CD4-positive, alpha-beta T cell treated with Interleukin-2 at 100 ng/mL for 4 hours (primary cell): Measurements from ENCODE around the gene GSTT4.
"Not testable (repeated sequence)": the region's sequence is repeated elsewhere in the genome, so short reads cannot be mapped to it uniquely, and the experiment has no call there.

ENCODE experiments used
- DNase-seq: peaks from one replicate; pipeline ENCODE4 v3.0.0-alpha.2; 2020; ENCODE audit warnings: low spot score

GSTT4 gene

DNA sequence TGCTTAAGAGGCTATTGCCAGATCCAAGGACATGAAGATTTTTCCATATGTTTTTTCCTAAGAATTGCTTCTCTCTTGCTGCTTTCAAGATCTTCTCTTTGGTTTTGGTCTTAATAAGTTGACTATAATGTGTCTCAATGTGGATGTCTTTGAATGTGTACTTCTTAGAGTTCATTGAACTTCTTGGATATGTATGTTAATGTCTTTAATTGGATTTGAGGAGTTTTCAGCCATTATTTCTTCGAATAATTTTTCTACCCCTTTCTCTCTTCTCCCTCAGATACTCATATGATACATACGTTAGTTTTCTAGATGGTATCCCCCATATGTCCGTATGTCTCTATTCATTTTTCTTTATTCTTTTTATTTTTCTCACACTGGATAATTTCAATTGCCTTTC lies 19.1 kb upstream of the GSTT4 start:
- no peak for DNase-seq

DNA sequence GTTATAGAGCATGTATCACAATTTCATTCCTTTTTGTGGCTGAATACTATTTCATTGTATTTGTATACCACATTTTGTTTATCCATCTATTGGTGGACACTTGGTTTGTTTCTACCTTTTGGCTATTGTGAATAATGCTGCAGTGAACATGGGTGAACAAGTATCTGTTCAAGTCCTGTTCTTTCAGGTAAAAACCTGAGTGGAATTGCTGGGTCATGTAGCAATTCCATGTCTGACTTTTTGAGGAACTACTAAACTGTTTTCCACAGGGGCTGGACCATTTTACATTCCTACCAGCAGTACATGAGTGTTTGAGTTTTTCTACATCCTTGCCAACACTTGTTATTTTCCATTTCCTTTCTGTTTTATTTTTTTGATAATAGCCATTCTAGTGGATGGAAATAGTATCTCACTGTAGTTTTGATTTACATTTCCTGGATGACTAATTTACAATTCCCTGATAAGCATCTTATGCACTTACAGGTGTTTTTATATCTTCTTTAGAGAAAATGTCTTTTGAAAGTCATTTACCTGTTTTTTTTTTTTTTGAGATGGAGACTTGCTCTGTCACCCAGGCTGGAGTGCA lies 18.0 kb upstream of the GSTT4 start:
- DNase-seq: peak; percentile 4

DNA sequence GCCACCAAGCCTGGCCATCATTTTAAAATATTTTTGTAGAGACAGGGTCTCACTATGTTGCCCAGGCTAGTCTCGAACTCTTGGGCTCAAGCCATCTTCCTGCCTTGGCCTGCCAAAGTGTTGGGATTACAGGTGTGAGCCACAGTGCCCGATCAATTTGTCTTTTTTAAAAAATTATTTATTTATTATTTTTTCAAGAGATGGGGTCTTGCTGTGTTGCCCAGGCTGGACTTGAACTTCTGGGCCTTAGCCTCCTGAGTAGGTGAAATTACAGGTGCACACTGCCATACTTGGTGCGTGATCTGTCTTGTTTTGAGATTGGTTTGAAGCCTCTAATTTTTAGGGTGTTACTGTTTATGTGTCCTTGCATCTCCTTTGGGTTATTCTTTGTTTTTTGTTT lies 16.1 kb upstream of the GSTT4 start:
- DNase-seq: no peak

DNA sequence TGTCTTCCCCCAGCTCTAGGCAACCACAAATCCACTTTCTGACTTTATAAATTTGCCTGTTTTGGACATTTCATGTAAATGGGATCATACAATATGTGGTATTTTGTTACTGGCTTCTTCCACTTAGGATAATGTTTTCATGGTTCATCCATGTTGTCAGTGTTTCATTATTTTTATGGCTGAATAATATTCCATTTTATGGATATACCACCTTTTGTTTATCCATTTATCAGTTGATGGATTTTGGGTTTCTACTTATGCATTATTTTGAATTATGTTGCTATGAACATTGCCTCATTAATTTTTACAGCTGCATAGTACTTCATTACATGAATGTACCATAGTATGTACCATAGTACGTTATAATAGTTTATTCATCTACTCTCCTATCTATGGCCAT lies 10.9 kb upstream of the GSTT4 start:
- DNase-seq: no peak

DNA sequence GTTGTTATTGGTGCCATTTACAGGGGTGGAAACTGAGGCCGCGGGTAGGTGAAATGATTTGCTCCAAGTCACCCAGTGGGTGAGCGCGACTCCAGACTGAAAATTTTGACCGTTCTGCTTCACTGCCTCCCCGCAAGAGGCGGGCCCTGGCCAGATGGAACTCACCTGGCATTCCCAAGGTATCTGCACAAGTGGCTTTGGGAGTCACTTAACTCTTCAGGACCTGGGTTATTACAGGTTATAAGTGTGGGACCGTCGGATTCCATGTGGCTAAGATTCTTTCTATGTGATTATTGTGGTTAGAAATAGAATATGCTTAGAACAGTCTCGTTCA lies 6.4 kb upstream of the GSTT4 start:
- DNase-seq: no peak

DNA sequence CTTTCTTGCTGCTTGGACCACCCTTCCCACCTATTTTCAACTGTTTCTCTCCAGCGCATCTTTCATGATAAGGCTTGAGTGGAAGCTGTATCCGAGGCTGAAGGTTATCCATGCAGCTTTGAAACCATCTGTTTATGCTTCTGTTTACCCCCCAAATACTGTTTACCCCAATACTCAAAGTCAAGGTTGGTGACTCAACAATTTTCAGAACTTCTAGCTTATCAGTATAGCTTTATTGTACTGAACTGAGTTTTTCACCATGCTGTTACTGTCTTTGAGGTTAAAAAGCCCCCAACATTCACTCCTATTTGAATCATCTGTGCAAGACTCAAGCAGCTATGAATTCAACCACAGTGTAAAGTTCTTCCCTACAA lies 4.8 kb upstream of the GSTT4 start:
- no peak for DNase-seq

DNA sequence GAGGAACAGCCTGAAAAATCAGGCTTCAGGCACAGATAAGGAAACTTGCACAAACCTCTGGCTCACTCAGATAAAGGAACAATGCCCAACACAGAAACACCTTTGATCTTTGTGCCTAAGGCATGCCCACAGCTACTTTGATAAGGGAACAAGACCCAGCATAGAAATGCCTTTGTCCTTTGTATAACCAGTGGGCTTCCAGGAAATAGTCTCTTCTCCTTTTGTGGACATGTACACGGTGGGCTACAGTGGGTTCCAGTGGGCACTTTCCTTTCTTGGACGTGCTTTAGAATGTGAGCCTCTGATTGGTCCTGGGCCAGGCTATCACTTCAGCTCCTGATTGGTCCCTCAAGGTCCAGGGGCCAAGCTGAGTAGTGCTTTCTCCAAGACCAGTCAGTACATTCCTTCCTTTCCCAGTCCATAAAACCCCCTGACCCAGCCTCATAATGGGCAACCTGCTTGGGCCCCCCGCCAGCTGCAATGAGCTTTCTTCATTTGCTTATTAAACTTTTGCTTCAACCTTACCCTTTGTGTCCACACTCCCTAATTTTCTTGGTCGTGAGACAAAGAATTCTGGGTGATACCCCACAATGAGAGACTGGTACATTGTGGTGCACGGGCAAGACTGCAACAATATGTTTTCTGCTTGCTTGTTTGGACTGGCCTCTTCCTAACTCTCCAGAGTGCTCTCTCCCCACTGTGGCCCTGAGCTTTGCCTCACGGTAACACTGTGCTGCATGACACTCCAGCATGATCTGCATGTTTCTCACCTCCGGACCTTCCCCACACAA lies 4.2 kb upstream of the GSTT4 start:
- no peak for DNase-seq

DNA sequence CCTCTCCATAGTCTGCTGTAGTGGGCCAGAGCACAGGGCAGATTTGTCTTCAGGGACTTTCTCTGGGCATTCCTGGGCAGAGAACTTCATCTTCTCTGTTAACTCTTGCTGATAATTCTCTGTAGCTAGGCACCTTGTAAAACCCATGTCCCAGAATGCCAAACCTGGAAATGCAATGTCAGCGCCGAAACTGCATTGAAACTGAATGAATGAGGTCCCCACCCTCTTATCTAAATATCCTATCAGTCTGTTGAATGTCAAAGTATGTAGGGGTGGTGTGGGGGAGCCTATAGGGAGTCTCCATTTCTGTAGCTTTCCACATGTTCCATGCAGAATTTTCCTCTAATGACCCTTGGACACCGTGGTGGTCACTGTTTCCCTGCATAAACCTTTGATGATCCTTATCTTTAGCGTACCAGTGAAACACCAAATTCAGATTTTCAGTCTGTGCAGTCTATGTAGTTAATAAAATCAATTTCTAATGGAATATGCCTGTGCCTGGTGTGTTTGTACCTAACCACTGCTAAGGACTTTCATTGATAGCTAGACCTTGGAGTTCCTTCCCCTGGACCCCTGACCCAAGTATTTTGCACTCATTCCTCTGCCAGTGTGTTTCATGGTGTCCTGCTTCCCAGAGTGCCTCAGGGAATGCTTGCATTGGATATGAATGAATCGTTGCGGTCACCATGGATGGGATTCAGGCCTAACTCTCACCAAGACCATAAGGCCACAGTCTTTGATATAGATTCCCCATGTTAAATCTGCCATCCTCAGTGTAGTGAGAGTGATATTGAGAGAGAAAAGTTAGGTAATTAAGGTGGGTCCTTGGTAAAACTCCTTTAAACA lies 3.4 kb upstream of the GSTT4 start:
- no peak for DNase-seq

DNA sequence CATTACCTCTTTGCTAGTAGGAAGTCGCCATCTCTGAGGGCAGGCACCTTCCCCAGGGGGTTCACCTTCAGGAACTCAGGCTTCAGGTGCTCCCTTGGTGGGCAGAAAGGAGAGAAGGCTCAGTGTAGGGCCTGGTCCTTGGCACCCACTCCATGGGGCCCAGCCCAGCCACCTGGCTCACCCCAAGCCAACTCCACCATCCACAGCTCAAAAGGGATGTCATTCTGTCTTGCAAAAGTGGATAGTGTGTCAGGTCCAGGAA lies 2.7 kb upstream of the GSTT4 start:
- DNase-seq: no peak

DNA sequence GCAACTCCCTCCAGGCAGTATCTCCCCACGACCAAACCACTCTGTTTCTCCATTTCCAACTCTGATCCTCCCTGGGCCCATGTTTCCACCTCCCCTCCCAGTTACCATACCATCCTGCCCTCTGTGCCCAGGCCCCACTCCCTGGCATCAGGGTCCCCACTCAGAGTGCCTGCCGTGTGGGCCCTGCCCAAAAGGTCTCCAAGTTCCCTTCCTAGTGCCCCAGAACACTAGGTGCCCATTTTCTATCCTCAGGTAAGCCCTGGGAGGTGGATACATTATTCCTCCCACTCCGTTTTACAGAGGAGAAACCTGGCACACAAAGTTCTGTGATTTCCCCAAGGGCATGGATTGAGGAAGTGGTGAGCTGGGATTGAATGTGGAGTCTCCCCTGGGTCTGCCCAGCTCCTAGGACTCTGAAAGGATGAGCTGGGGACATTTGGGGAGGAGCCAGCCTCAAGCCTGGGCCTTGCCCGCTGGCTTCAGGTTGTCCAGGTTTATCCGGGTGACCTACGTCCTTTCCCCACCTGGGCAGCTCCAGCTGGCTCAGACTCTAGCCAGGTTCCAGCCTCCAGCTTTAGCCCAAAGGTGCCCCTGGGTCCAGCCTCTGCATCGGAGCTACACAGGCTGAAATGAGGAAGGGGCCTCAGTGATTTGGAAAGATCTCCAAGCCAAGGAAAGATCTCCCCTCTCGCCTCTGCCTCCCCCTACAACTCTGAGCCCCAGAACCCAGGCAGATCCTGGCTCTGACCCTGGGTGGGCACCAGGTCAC lies 2.2 kb upstream of the GSTT4 start:
- DNase-seq: no peak

DNA sequence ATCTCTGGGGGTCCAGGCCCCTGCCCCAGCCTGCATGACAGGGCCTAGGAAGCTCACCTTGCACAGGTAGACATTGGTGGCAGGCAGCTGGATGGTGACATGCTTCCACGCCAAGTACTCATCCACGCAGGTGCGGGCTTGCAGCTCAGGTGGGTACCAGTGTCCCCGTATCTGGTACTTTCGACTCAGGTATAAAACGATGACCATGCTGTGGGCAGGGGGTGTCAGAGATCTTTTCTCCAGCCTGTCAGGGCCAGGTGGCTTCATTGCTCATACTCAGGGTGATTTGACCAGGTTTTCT lies 1.6 kb upstream of the GSTT4 start:
- DNase-seq: no peak

DNA sequence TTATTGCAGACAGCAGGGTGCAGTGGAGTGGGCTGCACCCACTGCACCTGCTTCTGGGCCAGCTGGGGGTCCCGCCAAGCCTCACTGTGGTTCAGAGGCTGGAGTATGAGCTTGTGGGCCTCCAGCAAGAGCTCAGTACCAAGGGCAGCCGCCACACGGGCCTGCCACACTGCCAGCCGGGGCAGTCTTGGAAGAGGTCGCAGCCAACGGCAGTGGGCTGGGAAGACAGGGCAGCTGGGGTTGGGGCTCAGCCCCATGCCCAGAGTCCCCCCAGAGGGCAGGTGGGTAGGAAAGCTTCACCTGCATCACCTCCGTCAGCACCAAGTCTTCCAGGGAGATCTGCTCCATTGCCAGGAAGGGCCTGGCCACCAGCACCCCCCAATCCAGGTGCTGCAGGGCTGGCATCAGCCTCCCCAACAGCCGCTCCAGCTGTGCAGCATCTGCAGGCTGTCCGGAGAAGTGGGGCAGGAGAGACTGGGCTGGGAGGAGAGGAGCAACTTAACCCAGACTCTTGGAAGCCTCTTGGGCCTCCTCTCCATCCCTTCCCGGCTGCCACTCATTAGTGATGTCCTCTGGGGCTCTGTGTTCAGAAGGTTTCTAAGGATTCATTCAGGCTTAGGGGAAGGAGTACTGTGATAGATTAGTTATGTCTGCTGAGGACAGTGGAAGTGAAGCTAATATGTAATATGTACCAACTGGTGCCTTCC lies 1.1 kb upstream of the GSTT4 start:
- no peak for DNase-seq

DNA sequence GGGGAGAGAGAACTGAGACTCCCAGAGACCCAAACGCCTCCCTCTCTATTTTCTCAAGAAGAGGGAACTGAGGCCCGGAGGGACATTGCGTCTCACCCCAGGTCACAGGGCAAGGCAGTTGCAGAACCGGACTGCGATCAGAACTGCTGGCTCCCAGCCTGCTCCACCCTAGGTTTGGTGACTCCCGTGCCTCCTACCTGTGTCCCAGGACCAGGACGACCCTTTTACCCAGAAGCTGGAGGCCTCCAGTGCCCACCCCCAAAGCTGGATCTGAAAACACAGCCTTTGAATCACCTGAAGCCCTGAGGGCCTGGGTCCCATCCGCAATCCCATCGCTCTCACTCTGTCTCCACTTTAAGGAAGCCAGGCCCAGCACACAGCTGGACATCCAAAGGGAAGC lies 1.4 kb downstream of the GSTT4 start:
- DNase-seq: no peak

DNA sequence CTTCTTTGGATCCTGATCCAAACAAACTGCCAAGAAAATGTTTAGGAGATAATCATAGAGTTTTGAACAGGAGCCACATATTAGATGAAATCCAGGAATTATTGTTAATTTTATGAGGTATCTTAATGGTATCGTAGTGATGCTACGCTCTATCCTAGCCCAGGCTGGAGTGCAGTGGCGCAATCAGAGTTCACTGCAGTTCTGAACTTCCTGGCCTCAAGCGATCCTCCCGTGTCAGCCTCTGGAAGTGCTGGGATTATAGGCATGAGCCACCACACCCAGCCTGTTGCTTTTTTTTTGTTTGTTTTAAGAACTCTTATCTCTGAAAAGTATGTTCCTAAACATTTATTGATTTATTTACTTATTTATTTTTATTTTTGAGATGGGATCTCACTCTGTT lies 2.4 kb downstream of the GSTT4 start:
- no peak for DNase-seq

DNA sequence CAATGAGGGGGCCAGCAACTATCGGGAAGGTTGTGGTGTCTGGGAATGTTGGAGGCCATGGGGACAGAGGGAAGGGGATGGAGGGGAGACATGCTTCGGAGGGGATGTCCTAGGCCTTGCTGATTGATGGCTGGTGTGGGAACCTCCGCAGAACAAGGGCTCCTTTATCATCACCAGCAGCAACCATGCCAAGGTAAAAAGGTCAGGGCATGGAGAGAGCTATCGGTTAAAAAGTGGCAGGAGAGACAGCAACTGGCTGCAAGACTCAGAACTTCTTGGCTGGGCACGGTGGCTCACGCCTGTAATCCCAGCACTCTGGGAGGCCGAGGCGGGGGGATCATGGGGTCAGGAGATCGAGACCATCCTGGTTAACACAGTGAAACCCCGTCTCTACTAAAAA lies 3.0 kb downstream of the GSTT4 start:
- DNase-seq: no peak

DNA sequence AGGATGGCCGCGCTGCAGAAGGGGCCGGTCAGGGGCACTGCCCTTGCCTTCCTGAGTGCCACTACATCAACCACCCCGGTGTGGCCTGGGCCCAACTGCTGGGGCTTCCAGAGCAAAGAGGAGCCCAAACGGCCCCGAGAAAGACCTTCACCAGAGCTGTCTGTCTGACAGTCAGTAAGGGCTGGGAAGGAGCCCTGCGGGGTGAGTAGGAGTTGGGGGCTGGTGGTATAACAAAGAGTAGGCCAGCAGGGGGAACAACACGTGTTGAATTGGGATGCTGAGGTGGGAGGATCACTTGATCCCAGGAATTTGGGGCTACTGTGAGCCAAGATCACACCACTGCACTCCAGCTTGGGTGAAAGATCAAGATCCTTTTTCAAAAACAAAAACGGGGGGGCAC lies 3.9 kb downstream of the GSTT4 start:
- DNase-seq: no peak

DNA sequence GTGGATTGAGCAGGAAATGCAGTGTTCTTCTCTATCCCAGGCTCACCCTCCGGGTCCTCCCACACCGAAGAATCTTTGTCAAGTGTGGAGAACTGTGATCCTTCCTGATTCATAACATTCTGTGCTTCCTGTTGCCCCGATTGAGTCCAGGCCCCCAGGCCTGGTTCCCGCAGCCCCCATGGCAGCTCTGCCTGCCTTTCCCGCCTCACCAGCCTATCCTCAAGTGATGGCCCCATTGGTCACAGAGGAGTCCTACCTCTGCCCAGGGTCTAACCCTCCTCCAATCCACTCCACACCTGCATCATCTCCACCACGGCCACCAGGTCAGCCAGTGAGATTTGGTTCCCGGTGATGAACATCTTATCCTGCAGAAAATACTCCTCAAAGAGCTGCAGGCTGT lies 5.5 kb downstream of the GSTT4 start:
- not testable (repeated sequence) for DNase-seq

DNA sequence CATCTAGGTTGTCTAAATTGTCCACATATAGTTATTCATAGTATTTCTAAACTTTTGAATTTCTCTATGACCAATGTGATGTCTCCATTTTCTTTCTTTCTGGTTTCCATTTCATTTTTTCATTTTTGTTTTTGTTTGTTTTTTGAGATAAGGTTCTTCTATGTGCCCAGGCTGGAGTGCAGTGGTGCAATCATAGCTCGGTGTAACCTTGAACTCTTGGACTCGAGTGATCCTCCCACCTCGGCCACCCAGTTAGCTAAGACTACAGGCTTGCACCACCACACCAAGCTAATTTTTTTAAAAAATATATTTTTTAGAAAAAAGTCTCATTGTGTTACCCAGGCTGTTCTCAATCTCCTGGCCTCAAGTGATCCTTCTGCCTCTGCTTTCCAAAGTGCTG lies 8.2 kb downstream of the GSTT4 start:
- no peak for DNase-seq

DNA sequence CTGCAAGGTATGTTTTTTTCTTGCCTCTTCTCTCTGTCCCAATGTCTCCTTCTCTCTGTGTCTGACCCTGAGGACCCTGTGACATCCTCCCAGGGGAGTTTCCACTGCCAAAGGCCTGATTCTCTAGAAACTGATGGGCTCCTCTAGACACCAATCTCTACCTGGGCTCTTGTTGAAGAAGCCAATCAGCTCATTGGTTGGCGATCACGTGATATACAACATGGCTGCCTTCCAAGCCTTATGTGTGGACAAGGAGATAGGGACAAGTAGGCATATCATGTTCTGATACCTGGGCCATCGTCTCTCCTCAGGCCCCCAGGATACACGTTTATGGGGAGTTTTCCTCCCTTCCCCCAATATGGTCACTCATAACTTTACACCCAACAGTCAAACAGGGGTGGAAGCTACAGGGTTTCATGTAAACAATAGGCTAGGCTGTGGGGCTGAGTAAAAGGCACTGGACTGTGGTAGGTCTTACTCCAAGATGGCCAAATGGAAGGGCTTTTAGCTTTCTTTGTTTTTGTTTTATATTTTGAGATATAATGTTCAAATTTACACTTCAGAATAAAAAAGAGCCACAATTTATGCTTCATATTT lies 11.6 kb downstream of the GSTT4 start:
- DNase-seq: not testable (repeated sequence)

DNA sequence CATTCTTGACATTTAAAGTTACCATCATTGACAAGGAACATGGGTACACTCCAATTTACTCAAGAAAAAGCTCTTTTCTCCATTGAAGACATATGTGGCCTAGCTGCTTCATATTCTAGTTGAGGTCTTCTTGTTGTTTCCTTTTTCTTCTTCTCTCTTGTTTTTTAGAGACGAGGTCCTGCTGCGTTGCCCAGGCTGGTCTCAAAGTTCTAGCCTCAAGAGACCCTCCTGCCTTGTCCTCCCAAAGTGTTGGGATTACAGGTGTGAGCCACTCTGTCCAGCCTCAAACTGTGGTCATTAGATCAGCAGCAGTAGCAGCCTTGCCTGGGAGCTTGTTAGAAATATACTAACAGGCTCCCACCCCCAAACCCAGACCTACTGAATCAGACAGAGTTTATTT lies 12.2 kb downstream of the GSTT4 start:
- DNase-seq: not testable (repeated sequence)

DNA sequence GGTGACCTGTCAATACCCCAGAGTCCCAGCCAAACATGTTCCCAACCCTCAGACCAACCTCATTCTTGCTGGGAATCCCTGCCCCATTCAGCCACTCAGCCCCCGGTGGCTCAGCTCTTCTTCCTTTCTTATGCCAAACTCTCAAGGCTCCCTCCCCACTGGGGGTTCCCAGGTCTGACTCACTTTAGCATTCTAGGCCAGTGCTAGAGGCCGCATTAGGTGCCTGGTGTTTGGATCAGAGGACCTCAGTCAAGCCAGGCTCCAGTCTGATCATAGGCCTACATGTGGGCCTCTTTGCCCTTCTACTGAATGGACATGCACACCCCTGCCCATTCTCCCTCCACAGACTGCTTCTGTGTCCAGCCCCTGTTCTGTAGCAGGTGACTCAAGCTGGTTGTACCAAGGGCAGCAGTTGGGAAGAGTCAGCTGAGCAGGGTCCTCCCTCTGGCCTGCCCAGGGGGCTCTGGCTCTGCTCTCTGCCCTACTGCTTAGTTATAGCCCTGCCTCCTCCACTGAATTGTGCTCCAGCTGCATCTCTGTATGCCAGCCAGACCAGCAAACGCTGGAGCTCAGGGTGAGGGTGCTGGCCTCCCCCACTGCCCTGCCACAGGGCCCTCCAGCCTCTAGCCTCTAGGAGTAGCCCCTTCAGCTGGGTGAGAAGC lies 15.5 kb downstream of the GSTT4 start:
- DNase-seq: not testable (repeated sequence)
